Measurements from ENCODE around the gene SYT6. TPM values are rescaled to one million over a fixed set of nuclear protein-coding genes. Genes with fewer than 3 reads are reported as not detected.

SYT6 gene
- total RNA-seq, 1 experiment from 2014 or later = 77.2 TPM

DNA sequence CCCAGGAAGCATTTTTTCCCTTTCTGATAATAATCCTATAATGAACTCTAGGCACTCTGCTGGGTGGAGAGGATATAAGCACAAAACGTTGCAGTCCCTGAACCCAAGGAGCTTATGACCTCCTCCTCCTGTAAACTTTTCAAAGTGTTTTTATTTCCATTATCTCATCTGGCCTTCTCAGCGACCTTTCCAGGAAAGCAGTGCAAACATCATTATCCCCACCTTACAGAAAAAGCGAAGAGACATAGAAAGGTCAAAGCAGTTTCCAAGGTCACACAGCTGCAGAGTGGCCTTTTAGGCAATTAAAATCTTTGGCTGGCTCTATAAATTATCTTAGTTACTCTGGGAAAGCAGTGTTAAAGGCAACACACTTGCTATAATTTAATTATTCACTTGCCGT, 110.6 kb downstream of the SYT6 start:
- H3K4me3 Mint-ChIP-seq = no peak overlapping the region
- H2BK15ac ChIP-seq (ENCODE audit: low read depth, low read length) = no peak overlapping the region

More for the DNA sequence above, 110.6 kb downstream of the SYT6 start:
- no peak overlapping the region for H3K4ac ChIP-seq (ENCODE audit: low read depth, low read length)
- Mint-ChIP-seq H3K36me3 (ENCODE audit: insufficient read depth in 1 of 3, low read depth in 3 of 3) (peaks cover 7 to 33% (median 19%) of the 10 kb centered on the region in 3 experiments), H3K27ac (no peak overlapping the region), H3K4me1 (peaks cover 20 to 25% of the 10 kb centered on the region in 2 experiments), H3K27me3 (ENCODE audit: low read depth) (no peaks in the 10 kb centered on the region), H3K9me3 (peaks cover 19 to 21% of the 10 kb centered on the region in 2 experiments)
- no peaks in the 10 kb centered on the region for H4K20me1 ChIP-seq (ENCODE audit: control insufficient read depth, insufficient read depth, insufficient read length)
- no peaks in the 10 kb centered on the region for H3K79me1 ChIP-seq (ENCODE audit: insufficient read depth, low read depth, low read length, poor library complexity, severe bottlenecking)
- no peak overlapping the region for H2AK5ac ChIP-seq (ENCODE audit: insufficient read length, low read length)
- H3K9me3 ChIP-seq (ENCODE audit: control insufficient read depth, low read depth, low read length) = peaks cover 15% of the 10 kb centered on the region
- H3K4me1 ChIP-seq (ENCODE audit: insufficient read depth, low read length) = peaks cover 10% of the 10 kb centered on the region; the same call in 1 of the 2 replicates
- H4K91ac ChIP-seq (ENCODE audit: insufficient read length, low read depth, low read length) = no peak overlapping the region
- no peaks in the 10 kb centered on the region for H3K27me3 ChIP-seq (ENCODE audit: insufficient read depth, low read length)
- no peaks in the 10 kb centered on the region for H3K23me2 ChIP-seq (ENCODE audit: insufficient read length, low read depth, low read length, poor library complexity, severe bottlenecking)
- H4K8ac ChIP-seq (replicated peaks; ENCODE audit: insufficient read length, low read depth, low read length) = no peak overlapping the region
- H3K9ac ChIP-seq (ENCODE audit: extremely low read depth, insufficient read length, low read length) = no peak overlapping the region
- no peak overlapping the region for H2AFZ ChIP-seq (ENCODE audit: low read length)
- H2BK12ac ChIP-seq (ENCODE audit: insufficient read length, low read depth, low read length) = no peak overlapping the region
- no peak overlapping the region for H4K5ac ChIP-seq (ENCODE audit: insufficient read length, low read depth, low read length)
- DNase-seq = no peak
- no peaks in the 10 kb centered on the region for H3K79me2 ChIP-seq (ENCODE audit: insufficient read depth, low read length)
- no peak overlapping the region for H3K27ac ChIP-seq (ENCODE audit: insufficient read length, low read depth, low read length)
- H3T11ph ChIP-seq (ENCODE audit: low read length) = no peak overlapping the region
- no peak overlapping the region for H3K23ac ChIP-seq (ENCODE audit: insufficient read length, low read depth, low read length)
- WGBS (ENCODE audit: extremely low coverage, insufficient read length, low lambda C conversion rate) = no CpG with 5 or more reads among the region's 4 CpGs
- no peak overlapping the region for H3K56ac ChIP-seq (ENCODE audit: insufficient read length, low read depth, low read length)
- TF ChIP-seq CTCF (conservative IDR thresholded peaks at IDR 0.05) = no peak
- no peak overlapping the region for H2BK20ac ChIP-seq (ENCODE audit: low read depth, low read length, poor library complexity, severe bottlenecking)
- H3K14ac ChIP-seq (ENCODE audit: insufficient read depth, low read length) = no peak overlapping the region
- no peak overlapping the region for H2BK120ac ChIP-seq (ENCODE audit: low read depth, low read length, poor library complexity, severe bottlenecking)
- no peak overlapping the region for H3K4me2 ChIP-seq (ENCODE audit: insufficient read depth, insufficient read length, low read length)
- H2BK5ac ChIP-seq (ENCODE audit: insufficient read length, low read length) = no peak overlapping the region
- no peak overlapping the region for H3K18ac ChIP-seq (ENCODE audit: insufficient read length, low read depth, low read length)
